Measurements from ENCODE around the gene BCAR3.

Gene BCAR3

GRCh38 chr1:93607814-93608186 lies 73.8 kb downstream of the BCAR3 start:
- H3K27me3 Mint-ChIP-seq = peaks cover 11% of the 10 kb centered on the region
- H3K27ac Mint-ChIP-seq (ENCODE audit: low read depth) = no peak overlapping the region
- H3K9me3 Mint-ChIP-seq = no peaks in the 10 kb centered on the region
- DNase-seq (ENCODE audit: low spot score in 2 of 2) = no peak
- no peak for ATAC-seq (replicated peaks; ENCODE audit: extremely low read depth, poor library complexity, severe bottlenecking)
- no peak overlapping the region for H3K4me3 Mint-ChIP-seq
- no peaks in the 10 kb centered on the region for H3K4me1 Mint-ChIP-seq
- no peaks in the 10 kb centered on the region for H3K36me3 Mint-ChIP-seq (ENCODE audit: insufficient read depth)

GRCh38 chr1:93605812-93606512 lies 75.7 kb downstream of the BCAR3 start:
- H3K4me1 Mint-ChIP-seq = no peaks in the 10 kb centered on the region
- no peak for ATAC-seq (replicated peaks; ENCODE audit: extremely low read depth, poor library complexity, severe bottlenecking)
- no peaks in the 10 kb centered on the region for H3K9me3 Mint-ChIP-seq
- H3K27ac Mint-ChIP-seq (ENCODE audit: low read depth) = no peak overlapping the region
- H3K4me3 Mint-ChIP-seq = no peak overlapping the region
- H3K36me3 Mint-ChIP-seq (ENCODE audit: insufficient read depth) = no peaks in the 10 kb centered on the region
- peaks cover 11% of the 10 kb centered on the region for H3K27me3 Mint-ChIP-seq
- DNase-seq (ENCODE audit: low spot score in 2 of 2) = no peak

DNA sequence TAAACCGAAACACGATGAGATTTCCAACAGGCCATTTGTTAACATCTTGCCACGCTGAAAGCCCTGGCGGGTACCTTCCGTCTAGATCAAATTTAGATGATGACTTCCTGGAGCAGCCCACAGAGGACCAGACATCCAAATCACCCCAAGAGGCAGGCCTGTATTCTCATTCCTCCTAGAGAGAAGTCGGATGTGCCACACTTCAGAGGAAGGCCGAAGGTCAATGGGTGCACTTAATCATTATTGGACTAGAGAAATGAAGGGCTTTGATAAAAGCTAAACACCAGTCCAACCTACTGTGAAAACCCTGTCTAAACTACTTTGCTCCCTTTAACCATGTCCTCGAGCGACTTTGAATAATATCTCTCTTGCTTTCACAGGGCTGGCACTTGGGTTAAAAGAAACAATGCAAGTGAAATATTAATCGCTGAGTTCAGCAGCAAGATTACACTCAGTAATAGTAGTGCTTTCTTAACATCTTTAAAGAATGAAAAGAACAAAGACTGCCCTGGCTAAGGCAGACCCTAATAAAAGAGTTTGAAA lies 76.5 kb downstream of the BCAR3 start:
- H3K27me3 Mint-ChIP-seq = peaks cover 11% of the 10 kb centered on the region
- H3K36me3 Mint-ChIP-seq (ENCODE audit: insufficient read depth) = no peaks in the 10 kb centered on the region
- H3K9me3 Mint-ChIP-seq = no peaks in the 10 kb centered on the region
- no peak overlapping the region for H3K27ac Mint-ChIP-seq (ENCODE audit: low read depth)
- ATAC-seq (replicated peaks; ENCODE audit: extremely low read depth, poor library complexity, severe bottlenecking) (no peak), DNase-seq (ENCODE audit: low spot score in 2 of 2) (no peak)
- no peak overlapping the region for H3K4me3 Mint-ChIP-seq
- no peaks in the 10 kb centered on the region for H3K4me1 Mint-ChIP-seq

GRCh38 chr1:93604411-93604810 lies 77.2 kb downstream of the BCAR3 start:
- H3K27me3 Mint-ChIP-seq = peaks cover 11% of the 10 kb centered on the region
- DNase-seq (ENCODE audit: low spot score in 2 of 2) (no peak), ATAC-seq (replicated peaks; ENCODE audit: extremely low read depth, poor library complexity, severe bottlenecking) (no peak)
- H3K27ac Mint-ChIP-seq (ENCODE audit: low read depth) = no peak overlapping the region
- no peak overlapping the region for H3K4me3 Mint-ChIP-seq
- no peaks in the 10 kb centered on the region for H3K4me1 Mint-ChIP-seq
- no peaks in the 10 kb centered on the region for H3K9me3 Mint-ChIP-seq
- no peaks in the 10 kb centered on the region for H3K36me3 Mint-ChIP-seq (ENCODE audit: insufficient read depth)

GRCh38 chr1:93603601-93604000 lies 78.0 kb downstream of the BCAR3 start:
- no peak overlapping the region for H3K4me3 Mint-ChIP-seq
- H3K4me1 Mint-ChIP-seq = no peaks in the 10 kb centered on the region
- no peak overlapping the region for H3K27ac Mint-ChIP-seq (ENCODE audit: low read depth)
- no peak for ATAC-seq (replicated peaks; ENCODE audit: extremely low read depth, poor library complexity, severe bottlenecking)
- no peak for DNase-seq (ENCODE audit: low spot score in 2 of 2)
- peaks cover 18% of the 10 kb centered on the region for H3K27me3 Mint-ChIP-seq
- H3K36me3 Mint-ChIP-seq (ENCODE audit: insufficient read depth) = no peaks in the 10 kb centered on the region
- no peaks in the 10 kb centered on the region for H3K9me3 Mint-ChIP-seq

GRCh38 chr1:93603106-93603505 lies 78.5 kb downstream of the BCAR3 start:
- Mint-ChIP-seq H3K4me3 (no peak overlapping the region), H3K36me3 (ENCODE audit: insufficient read depth) (no peaks in the 10 kb centered on the region), H3K27me3 (peaks cover 23% of the 10 kb centered on the region), H3K9me3 (no peaks in the 10 kb centered on the region), H3K27ac (ENCODE audit: low read depth) (no peak overlapping the region), H3K4me1 (no peaks in the 10 kb centered on the region)
- no peak for ATAC-seq (replicated peaks; ENCODE audit: extremely low read depth, poor library complexity, severe bottlenecking)
- no peak for DNase-seq (ENCODE audit: low spot score in 2 of 2)

- peaks cover 32% of the 10 kb centered on the region for H3K27me3 Mint-ChIP-seq
- no peak for ATAC-seq (replicated peaks; ENCODE audit: extremely low read depth, poor library complexity, severe bottlenecking)
Measured at GRCh38 chr1:93602101-93602500, 79.5 kb downstream of the BCAR3 start.

GRCh38 chr1:93601686-93602085 lies 80.0 kb downstream of the BCAR3 start:
- Mint-ChIP-seq H3K4me1 (no peaks in the 10 kb centered on the region), H3K4me3 (no peak overlapping the region), H3K9me3 (no peaks in the 10 kb centered on the region), H3K27me3 (peaks cover 32% of the 10 kb centered on the region), H3K36me3 (ENCODE audit: insufficient read depth) (no peaks in the 10 kb centered on the region), H3K27ac (ENCODE audit: low read depth) (no peak overlapping the region)
- no peak for DNase-seq (ENCODE audit: low spot score in 2 of 2)
- ATAC-seq (replicated peaks; ENCODE audit: extremely low read depth, poor library complexity, severe bottlenecking) = no peak

More at GRCh38 chr1:93602101-93602500, 79.5 kb downstream of the BCAR3 start:
- no peak overlapping the region for H3K27ac Mint-ChIP-seq (ENCODE audit: low read depth)
- no peak for DNase-seq (ENCODE audit: low spot score in 2 of 2)
- no peaks in the 10 kb centered on the region for H3K4me1 Mint-ChIP-seq
- no peaks in the 10 kb centered on the region for H3K9me3 Mint-ChIP-seq
- no peak overlapping the region for H3K4me3 Mint-ChIP-seq
- H3K36me3 Mint-ChIP-seq (ENCODE audit: insufficient read depth) = no peaks in the 10 kb centered on the region

DNA sequence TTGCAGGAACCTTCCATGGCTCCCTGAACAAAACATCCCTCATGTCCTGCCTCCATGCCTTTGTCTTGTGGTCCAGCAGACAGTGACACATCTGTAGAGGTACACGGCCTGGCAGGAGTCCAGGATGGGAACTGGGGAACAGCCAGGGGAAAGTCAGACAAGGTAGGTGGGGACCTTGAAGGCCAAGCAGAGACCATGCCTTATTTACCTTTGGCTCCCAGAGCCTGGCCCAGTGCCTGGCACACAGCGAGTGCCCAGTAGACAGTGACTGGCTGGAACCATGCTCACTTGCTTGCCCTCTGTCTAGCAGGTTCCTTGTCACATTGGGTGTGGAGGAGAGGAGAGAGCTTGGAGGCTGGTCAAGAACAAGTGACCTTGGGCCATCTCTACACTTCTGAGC lies 81.0 kb downstream of the BCAR3 start:
- Mint-ChIP-seq H3K4me3 (no peak overlapping the region), H3K27ac (ENCODE audit: low read depth) (no peak overlapping the region), H3K4me1 (no peaks in the 10 kb centered on the region), H3K36me3 (ENCODE audit: insufficient read depth) (no peaks in the 10 kb centered on the region), H3K27me3 (peaks cover 32% of the 10 kb centered on the region), H3K9me3 (no peaks in the 10 kb centered on the region)
- no peak for DNase-seq (ENCODE audit: low spot score in 2 of 2)
- no peak for ATAC-seq (replicated peaks; ENCODE audit: extremely low read depth, poor library complexity, severe bottlenecking)

GRCh38 chr1:93599479-93599878 lies 82.2 kb downstream of the BCAR3 start:
- H3K36me3 Mint-ChIP-seq (ENCODE audit: insufficient read depth) = no peaks in the 10 kb centered on the region
- H3K27me3 Mint-ChIP-seq = peaks cover 32% of the 10 kb centered on the region
- H3K27ac Mint-ChIP-seq (ENCODE audit: low read depth) = no peak overlapping the region
- ATAC-seq (replicated peaks; ENCODE audit: extremely low read depth, poor library complexity, severe bottlenecking) (no peak), DNase-seq (ENCODE audit: low spot score in 2 of 2) (no peak)
- no peaks in the 10 kb centered on the region for H3K9me3 Mint-ChIP-seq
- H3K4me1 Mint-ChIP-seq = no peaks in the 10 kb centered on the region
- no peak overlapping the region for H3K4me3 Mint-ChIP-seq

DNA sequence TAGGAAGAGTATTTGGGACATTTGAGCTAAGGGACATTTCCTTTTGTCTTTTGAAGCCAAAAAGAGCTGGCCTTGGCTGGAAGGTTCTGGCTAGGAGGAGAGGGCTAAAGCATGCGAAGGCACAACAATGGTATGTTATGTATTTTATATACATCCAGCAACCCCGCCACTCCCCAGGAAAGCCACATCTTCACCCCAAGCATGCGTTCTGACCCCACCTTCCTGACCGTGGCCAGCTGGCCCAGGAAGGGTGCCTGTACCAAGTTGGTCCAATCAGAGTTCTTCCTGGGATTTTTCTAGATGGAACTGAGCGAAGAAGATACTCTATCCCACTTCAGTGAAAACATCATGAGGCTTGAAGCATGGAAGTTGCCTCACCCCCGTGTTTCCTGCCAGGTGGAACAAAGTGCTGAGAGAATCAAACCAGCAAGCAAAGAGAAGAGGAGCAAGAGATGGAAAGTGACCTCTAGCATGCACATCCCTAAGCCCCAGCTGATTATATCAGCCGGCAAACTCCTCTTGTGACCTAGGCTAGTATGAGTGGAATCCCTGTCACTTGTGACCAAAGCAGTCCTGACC lies 82.7 kb downstream of the BCAR3 start:
- H3K4me3 Mint-ChIP-seq = no peak overlapping the region
- H3K9me3 Mint-ChIP-seq = no peaks in the 10 kb centered on the region
- DNase-seq (ENCODE audit: low spot score in 2 of 2) (no peak), ATAC-seq (replicated peaks; ENCODE audit: extremely low read depth, poor library complexity, severe bottlenecking) (no peak)
- H3K36me3 Mint-ChIP-seq (ENCODE audit: insufficient read depth) = no peaks in the 10 kb centered on the region
- H3K27ac Mint-ChIP-seq (ENCODE audit: low read depth) = no peak overlapping the region
- H3K27me3 Mint-ChIP-seq = peaks cover 36% of the 10 kb centered on the region
- H3K4me1 Mint-ChIP-seq = no peaks in the 10 kb centered on the region

GRCh38 chr1:93598396-93598795 lies 83.2 kb downstream of the BCAR3 start:
- DNase-seq (ENCODE audit: low spot score in 2 of 2) (no peak), ATAC-seq (replicated peaks; ENCODE audit: extremely low read depth, poor library complexity, severe bottlenecking) (no peak)
- peaks cover 37% of the 10 kb centered on the region for H3K27me3 Mint-ChIP-seq
- H3K4me1 Mint-ChIP-seq = no peaks in the 10 kb centered on the region
- no peaks in the 10 kb centered on the region for H3K9me3 Mint-ChIP-seq
- no peaks in the 10 kb centered on the region for H3K36me3 Mint-ChIP-seq (ENCODE audit: insufficient read depth)
- no peak overlapping the region for H3K4me3 Mint-ChIP-seq
- H3K27ac Mint-ChIP-seq (ENCODE audit: low read depth) = no peak overlapping the region

DNA sequence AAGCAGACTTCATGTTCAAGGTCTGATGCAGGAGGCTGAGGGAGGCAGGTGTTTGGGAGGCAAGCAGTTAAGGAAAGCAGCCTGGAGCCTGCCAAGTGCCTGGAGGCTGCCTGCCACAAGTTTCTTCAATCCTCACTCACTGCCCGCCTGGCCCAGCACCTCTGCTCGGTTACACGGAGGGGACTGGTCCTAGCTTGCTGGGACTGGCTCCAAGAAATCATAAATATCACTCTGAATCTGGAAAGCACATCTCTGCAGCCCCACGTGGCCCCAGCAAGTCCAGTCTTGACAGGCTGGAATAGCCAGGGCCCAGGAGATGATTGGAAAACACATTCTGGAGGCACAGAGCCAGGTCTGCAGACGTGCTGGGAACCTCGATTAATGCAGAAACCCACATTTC lies 83.9 kb downstream of the BCAR3 start:
- no peaks in the 10 kb centered on the region for H3K4me1 Mint-ChIP-seq
- no peak for ATAC-seq (replicated peaks; ENCODE audit: extremely low read depth, poor library complexity, severe bottlenecking)

More for the DNA sequence above, 83.9 kb downstream of the BCAR3 start:
- no peaks in the 10 kb centered on the region for H3K36me3 Mint-ChIP-seq (ENCODE audit: insufficient read depth)
- no peak overlapping the region for H3K27ac Mint-ChIP-seq (ENCODE audit: low read depth)
- H3K27me3 Mint-ChIP-seq = peaks cover 37% of the 10 kb centered on the region
- no peak for DNase-seq (ENCODE audit: low spot score in 2 of 2)
- H3K9me3 Mint-ChIP-seq = no peaks in the 10 kb centered on the region
- H3K4me3 Mint-ChIP-seq = no peak overlapping the region
